NT2/D1 (cell line): Measurements from ENCODE around the gene ABCC8.

Experiments used
- SUZ12 ChIP-seq: IDR thresholded peaks from 2 replicates; pipeline ENCODE4 v1.6.1; 2011; ENCODE audit not compliant: insufficient read length, insufficient read depth; ENCODE audit errors: extremely low read depth
- YY1 ChIP-seq: IDR thresholded peaks from 2 replicates; pipeline ENCODE4 v1.6.1; 2011; ENCODE audit not compliant: insufficient read length, insufficient read depth
- ZNF274 ChIP-seq: IDR thresholded peaks from 2 replicates; pipeline ENCODE4 v1.6.1; 2011; ENCODE audit warnings: mild to moderate bottlenecking, low read depth, low read length

DNA sequence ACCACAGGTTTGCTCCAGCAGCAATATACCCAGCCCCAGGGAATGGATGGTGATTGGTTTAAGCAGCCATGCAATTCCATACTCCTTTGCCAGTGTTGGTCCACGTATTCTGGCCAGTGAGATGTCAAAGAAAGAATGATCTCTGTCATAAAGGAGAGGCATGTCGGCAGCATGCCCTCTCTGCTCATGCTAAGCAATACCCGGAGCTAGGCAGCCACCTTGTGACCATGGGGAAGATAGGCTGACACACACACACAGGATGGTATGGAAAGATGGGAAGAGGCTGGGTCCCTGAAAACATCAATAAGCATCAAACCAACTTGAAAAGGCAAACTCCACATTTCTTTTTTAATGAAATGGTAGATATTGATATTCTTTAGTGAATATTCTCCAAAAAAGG is 5.1 kb downstream of the ABCC8 start:
- no peak for TF ChIP-seq YY1
- no peak for TF ChIP-seq SUZ12
- no peak for TF ChIP-seq ZNF274
